Stimulated activated CD4-positive, alpha-beta T cell treated with anti-CD3 and anti-CD28 coated beads, TNF-alpha, amount 100 ng/mL, for 48 hours (primary cell): ENCODE results near the gene TNNI2.
A peak's percentile ranks its signal among the peaks of the same experiment; 100 is the strongest.

Experiments used
- DNase-seq, 3 donors: peaks; one replicate each; pipeline ENCODE4 v3.0.0-alpha.2; 2020; ENCODE audit warnings: low read depth in 3 of 3

TNNI2 gene

GRCh38 chr11:1834779-1835670 lies 3.8 kb upstream of the TNNI2 start, which contains the start of gene SYT8:
TSS of gene SYT8 (plus strand) at chr11:1834990. CDS start at chr11:1835106, 116 bp downstream.
- DNase-seq, result no peak

- DNase-seq, result no peak
Observed at GRCh38 chr11:1835671-1836010, 3.1 kb upstream of the TNNI2 start.

- no peak for DNase-seq
Observed at GRCh38 chr11:1836011-1836945, 2.5 kb upstream of the TNNI2 start.

GRCh38 chr11:1837171-1838076 lies 1.4 kb upstream of the TNNI2 start:
- DNase-seq, result peak; percentile 56 to 77 (median 58)

- no peak for DNase-seq
Observed at GRCh38 chr11:1838077-1838425, 730 bp upstream of the TNNI2 start.

GRCh38 chr11:1839204-1839923 lies 583 bp downstream of the TNNI2 start:
- no peak for DNase-seq

GRCh38 chr11:1839924-1840779 lies 1.4 kb downstream of the TNNI2 start:
- no peak for DNase-seq

GRCh38 chr11:1840780-1841480 lies 2.1 kb downstream of the TNNI2 start:
- no peak for DNase-seq

- no peak for DNase-seq
Observed at GRCh38 chr11:1841511-1842148, 2.8 kb downstream of the TNNI2 start.

GRCh38 chr11:1842149-1843097 lies 3.6 kb downstream of the TNNI2 start:
- DNase-seq, result no peak

GRCh38 chr11:1843098-1843473 lies 4.3 kb downstream of the TNNI2 start:
- no peak for DNase-seq

GRCh38 chr11:1843796-1844195 lies 5.0 kb downstream of the TNNI2 start:
- DNase-seq, result no peak

GRCh38 chr11:1844221-1845094 lies 5.7 kb downstream of the TNNI2 start:
- no peak for DNase-seq

GRCh38 chr11:1845095-1845429 lies 6.3 kb downstream of the TNNI2 start:
- DNase-seq, result no peak

- no peak for DNase-seq
Observed at GRCh38 chr11:1845561-1846452, 7.0 kb downstream of the TNNI2 start.

GRCh38 chr11:1846453-1846932 lies 7.7 kb downstream of the TNNI2 start:
- no peak for DNase-seq
